ENCODE measurements around the gene DHX35. TPM values are rescaled to one million over a fixed set of nuclear protein-coding genes. Genes with fewer than 3 reads are reported as not detected.
A peak's percentile ranks its signal among the peaks of the same experiment; 100 is the strongest.

The DHX35 gene
- total RNA-seq, 1 experiment from 2014 or later: 12.1 TPM

DNA sequence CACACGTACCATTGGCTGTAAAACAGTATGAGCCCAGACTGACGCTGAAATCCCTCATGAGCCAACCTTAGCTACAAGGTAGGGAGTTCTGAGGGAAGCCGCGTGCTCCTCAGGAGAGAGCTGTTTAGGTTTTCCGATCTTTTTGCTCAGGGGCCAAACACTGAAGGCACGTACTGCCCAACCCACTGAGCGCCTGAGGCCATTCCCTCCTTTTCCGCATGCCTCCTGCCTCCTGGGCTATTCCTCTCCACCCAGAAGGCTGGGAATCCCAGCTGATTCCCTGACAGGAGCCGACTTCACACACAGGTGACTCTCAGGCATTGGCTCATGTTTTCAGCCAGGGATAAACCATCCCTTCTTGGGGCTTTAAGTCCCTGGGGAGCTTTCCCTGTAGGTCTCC, 41.3 kb upstream of the DHX35 start:
- CTCF ChIA-PET: no interaction called here
- POLR2A ChIA-PET (ENCODE audit: unreplicated experiment): no interaction called here
- H3K4me1 ChIP-seq (replicated peaks; ENCODE audit: insufficient read depth): peaks cover 7% of the 10 kb centered on the region; the same call in 1 of the 2 replicates

DNA sequence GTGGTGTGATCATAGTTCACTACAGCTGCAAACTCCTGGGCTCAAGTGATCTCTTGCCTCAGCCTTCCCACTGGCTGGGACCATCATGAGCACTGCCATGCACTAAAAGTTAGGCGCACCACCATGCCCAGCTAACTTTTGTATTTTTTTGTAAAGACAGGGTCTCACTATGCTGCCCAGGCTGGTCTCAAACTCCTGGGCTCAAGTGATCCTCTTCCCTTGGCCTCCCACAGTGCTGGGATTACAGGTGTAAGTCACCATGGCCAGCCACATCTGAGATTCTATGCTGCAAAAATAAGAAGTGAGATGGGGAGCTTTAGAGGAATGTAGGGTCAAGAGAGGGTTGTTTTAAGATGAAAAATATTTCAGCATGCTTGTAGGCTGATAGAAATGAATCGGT, 37.4 kb upstream of the DHX35 start:
- H2AFZ ChIP-seq: no peak overlapping the region
- no peaks in the 10 kb centered on the region for H3K36me3 ChIP-seq (ENCODE audit: low read depth)
- no peaks in the 10 kb centered on the region; the same call in 1 of the 2 replicates for H3F3A ChIP-seq (ENCODE audit: insufficient read depth, low read depth)
- intact Hi-C loops (cut with micrococcal nuclease; ENCODE audit: unreplicated experiment): no loop called here
- no peak for DNase-seq
- H3K79me2 ChIP-seq (ENCODE audit: low read depth): peaks cover 34% of the 10 kb centered on the region
- no peaks in the 10 kb centered on the region; the same call in 1 of the 2 replicates for H4K20me1 ChIP-seq (ENCODE audit: insufficient read depth)
- TF ChIP-seq, protein P1, sequence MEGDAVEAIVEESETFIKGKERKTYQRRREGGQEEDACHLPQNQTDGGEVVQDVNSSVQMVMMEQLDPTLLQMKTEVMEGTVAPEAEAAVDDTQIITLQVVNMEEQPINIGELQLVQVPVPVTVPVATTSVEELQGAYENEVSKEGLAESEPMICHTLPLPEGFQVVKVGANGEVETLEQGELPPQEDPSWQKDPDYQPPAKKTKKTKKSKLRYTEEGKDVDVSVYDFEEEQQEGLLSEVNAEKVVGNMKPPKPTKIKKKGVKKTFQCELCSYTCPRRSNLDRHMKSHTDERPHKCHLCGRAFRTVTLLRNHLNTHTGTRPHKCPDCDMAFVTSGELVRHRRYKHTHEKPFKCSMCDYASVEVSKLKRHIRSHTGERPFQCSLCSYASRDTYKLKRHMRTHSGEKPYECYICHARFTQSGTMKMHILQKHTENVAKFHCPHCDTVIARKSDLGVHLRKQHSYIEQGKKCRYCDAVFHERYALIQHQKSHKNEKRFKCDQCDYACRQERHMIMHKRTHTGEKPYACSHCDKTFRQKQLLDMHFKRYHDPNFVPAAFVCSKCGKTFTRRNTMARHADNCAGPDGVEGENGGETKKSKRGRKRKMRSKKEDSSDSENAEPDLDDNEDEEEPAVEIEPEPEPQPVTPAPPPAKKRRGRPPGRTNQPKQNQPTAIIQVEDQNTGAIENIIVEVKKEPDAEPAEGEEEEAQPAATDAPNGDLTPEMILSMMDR (conservative IDR thresholded peaks at IDR 0.05): no peak
- no peak for TF ChIP-seq EZH2 (IDR thresholded peaks at IDR 0.05; ENCODE audit: low read depth)
- H3K27me3 ChIP-seq (ENCODE audit: insufficient read depth, low read depth): peaks cover 22% of the 10 kb centered on the region
- H3K9me2 ChIP-seq (ENCODE audit: insufficient read depth): no peaks in the 10 kb centered on the region
- no peak overlapping the region for H3K27ac ChIP-seq
- CTCF ChIA-PET: no interaction called here
- H3K4me1 ChIP-seq (replicated peaks; ENCODE audit: insufficient read depth): peaks cover 29% of the 10 kb centered on the region
- H3K4me2 ChIP-seq: no peak overlapping the region
- no TSS peak for BruUV-seq (replicated peaks)
- H3K4me3 ChIP-seq: no peak overlapping the region
- no peaks in the 10 kb centered on the region for H3K9me3 ChIP-seq (ENCODE audit: insufficient read depth, low read depth)
- POLR2A ChIA-PET (ENCODE audit: unreplicated experiment): no interaction called here

More for the DNA sequence above, 41.3 kb upstream of the DHX35 start:
- no peak overlapping the region for H2AFZ ChIP-seq
- H3K36me3 ChIP-seq (ENCODE audit: low read depth): no peaks in the 10 kb centered on the region
- intact Hi-C loops (cut with micrococcal nuclease; ENCODE audit: unreplicated experiment): no loop called here
- H3K9me3 ChIP-seq (ENCODE audit: insufficient read depth, low read depth): no peaks in the 10 kb centered on the region
- no peak overlapping the region for H3K27ac ChIP-seq
- H3K9me2 ChIP-seq (ENCODE audit: insufficient read depth): no peaks in the 10 kb centered on the region
- H3K4me3 ChIP-seq: no peak overlapping the region
- no peaks in the 10 kb centered on the region for H3K79me2 ChIP-seq (ENCODE audit: low read depth)
- H3K27me3 ChIP-seq (ENCODE audit: insufficient read depth, low read depth): peaks cover 53% of the 10 kb centered on the region
- H4K20me1 ChIP-seq (ENCODE audit: insufficient read depth): no peaks in the 10 kb centered on the region
- DNase-seq: peak in 1 of 2 experiments; percentile 26
- TF ChIP-seq EZH2 (IDR thresholded peaks at IDR 0.05; ENCODE audit: low read depth): no peak
- TF ChIP-seq, protein P1 (conservative IDR thresholded peaks at IDR 0.05): no peak
- no peaks in the 10 kb centered on the region; the same call in 1 of the 2 replicates for H3F3A ChIP-seq (ENCODE audit: insufficient read depth, low read depth)
- BruUV-seq (replicated peaks): no TSS peak
- no peak overlapping the region for H3K4me2 ChIP-seq

DNA sequence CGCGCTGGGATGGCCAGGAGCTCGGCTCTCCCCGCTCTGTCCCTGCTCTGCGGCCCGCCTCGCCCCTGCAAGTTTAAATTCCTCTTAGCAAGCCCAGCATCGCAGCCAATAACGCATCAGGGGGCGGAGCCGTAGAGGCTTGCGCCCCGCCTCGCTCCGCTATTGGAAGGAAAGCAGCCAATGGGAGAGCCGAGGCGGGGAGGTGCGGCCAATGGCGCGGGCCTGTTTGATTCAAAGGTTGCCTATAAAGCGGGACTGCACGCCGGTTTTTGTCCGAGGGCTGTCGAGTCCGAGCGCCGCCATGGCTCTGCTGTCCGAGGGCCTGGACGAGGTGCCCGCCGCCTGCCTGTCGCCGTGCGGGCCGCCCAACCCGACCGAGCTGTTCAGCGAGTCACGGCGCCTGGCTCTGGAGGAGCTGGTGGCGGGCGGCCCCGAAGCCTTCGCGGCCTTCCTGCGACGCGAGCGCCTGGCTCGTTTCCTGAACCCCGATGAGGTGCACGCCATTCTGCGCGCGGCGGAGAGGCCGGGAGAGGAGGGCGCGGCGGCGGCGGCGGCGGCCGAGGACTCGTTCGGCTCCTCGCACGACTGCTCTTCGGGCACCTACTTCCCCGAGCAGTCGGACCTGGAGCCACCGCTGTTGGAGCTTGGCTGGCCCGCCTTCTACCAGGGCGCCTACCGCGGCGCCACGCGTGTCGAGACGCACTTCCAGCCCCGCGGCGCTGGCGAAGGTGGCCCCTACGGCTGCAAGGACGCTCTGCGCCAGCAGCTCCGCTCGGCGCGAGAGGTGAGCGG, 35.8 kb upstream of the DHX35 start, which contains the start of gene FAM83D:
Gene FAM83D (plus strand): TSS at position 276 of the 792 bp plus-strand sequence. CDS start 26 bp downstream, at position 302.
- H2AFZ ChIP-seq: peak within 1 kb of the TSS; percentile 85
- intact Hi-C loops (cut with micrococcal nuclease; ENCODE audit: unreplicated experiment): loop anchor here (1.0 kb wide), 2 partner anchors 36 to 122 kb away; partner anchors contain the start of gene DHX35
- H3K79me2 ChIP-seq (ENCODE audit: low read depth): peaks cover 50% of the 10 kb centered on the region
- H3F3A ChIP-seq (ENCODE audit: insufficient read depth, low read depth): no peaks in the 10 kb centered on the region; the same call in 1 of the 2 replicates
- DNase-seq: peak; percentile 97 to 98
- ChIA-PET POLR2A (ENCODE audit: unreplicated experiment) (interaction anchor here (0.6 to 0.7 kb wide), 3 partner anchors 17 to 1831 kb away, joined by 3 to 4 read pairs (median 3); partner anchors contain the start of gene RBL1), CTCF (interaction anchor here (0.6 to 0.9 kb wide), 3 partner anchors 32 to 36 kb away, joined by 3 to 5 read pairs (median 5); partner anchors contain the start of gene DHX35)
- peaks cover 13% of the 10 kb centered on the region for H4K20me1 ChIP-seq (ENCODE audit: insufficient read depth)
- no TSS peak for BruUV-seq (replicated peaks)
- no peaks in the 10 kb centered on the region for H3K36me3 ChIP-seq (ENCODE audit: low read depth)
- H3K4me2 ChIP-seq: peak within 1 kb of the TSS; percentile 81
- H3K4me3 ChIP-seq: peak within 1 kb of the TSS; percentile 69
- no peaks in the 10 kb centered on the region for H3K9me2 ChIP-seq (ENCODE audit: insufficient read depth)
- no peaks in the 10 kb centered on the region for H3K9me3 ChIP-seq (ENCODE audit: insufficient read depth, low read depth)
- H3K4me1 ChIP-seq (replicated peaks; ENCODE audit: insufficient read depth): peaks cover 35% of the 10 kb centered on the region
- no peak for TF ChIP-seq EZH2 (IDR thresholded peaks at IDR 0.05; ENCODE audit: low read depth)
- TF ChIP-seq, protein P1 (conservative IDR thresholded peaks at IDR 0.05): no peak; the same call in 1 of the 2 replicates
- no peak within 1 kb of the TSS for H3K27ac ChIP-seq
- H3K27me3 ChIP-seq (ENCODE audit: insufficient read depth, low read depth): peaks cover 5% of the 10 kb centered on the region
